Activated CD4-positive, alpha-beta T cell treated with anti-CD3 and anti-CD28 coated beads, Interleukin-2, amount 50 U/mL, for 4 hours (primary cell): ENCODE data around the gene CHMP4A.

ENCODE experiments used
- DNase-seq, 2 experiments: peaks; one replicate each; pipeline ENCODE4 v3.0.0-alpha.2; 2020

CHMP4A gene

DNA sequence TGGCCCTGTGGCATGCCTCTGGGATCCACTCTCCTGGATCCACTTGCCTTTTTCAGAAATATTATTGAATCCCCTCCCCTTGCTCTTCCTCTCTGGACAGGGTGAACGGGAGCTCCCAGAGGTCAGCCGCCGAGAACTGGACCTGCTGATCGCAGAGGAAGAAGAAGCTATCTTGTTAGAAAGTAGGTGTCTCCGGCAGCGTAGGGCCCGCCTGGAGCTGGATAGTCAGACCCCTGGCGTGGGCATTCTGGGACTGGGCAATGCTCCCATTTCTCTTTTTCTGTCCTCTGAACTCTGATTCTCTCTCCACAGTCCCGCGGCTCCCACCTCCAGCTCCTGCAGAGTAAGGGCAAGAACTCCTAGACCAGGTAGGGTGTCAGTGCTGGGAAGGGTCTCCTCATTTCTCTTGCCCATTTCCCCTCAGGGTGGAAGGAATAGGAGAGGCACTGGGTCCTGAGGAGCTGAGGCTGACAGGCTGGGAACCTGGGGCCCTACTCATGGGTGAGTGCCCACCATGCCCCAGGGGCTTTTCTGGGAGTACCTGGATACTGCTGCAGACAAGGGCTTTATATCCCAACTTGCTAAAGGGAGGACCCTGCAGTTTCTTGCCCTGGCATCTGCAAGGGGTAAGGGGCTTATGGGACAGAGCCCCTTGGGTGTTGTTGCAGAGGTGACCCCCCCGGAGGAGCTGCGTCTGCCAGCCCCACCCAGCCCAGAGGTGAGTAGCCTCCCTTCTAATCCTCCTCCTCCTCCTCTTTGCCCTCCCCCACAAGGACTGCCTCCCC is 36.1 kb downstream of the CHMP4A start:
- DNase-seq: no peak

DNA sequence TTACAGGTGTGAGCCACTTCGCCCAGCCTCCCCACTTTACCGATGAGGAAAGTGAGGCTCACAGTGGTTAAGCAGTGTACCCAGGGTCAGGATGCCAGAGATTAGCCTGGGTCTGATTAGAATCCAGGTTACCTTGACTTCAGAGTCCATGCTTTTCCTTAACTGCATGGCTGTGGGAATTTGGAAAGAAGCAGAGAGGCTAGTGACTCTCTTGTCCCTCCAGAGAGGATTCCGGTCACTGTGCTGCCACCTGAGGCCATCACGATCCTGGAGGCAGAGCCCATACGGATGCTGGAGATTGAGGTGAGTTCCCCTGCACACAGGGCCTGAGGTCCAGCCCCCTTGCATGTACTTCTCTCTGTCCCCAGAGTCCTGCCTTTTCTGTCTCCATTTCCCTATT is 36.7 kb downstream of the CHMP4A start:
- no peak for DNase-seq

DNA sequence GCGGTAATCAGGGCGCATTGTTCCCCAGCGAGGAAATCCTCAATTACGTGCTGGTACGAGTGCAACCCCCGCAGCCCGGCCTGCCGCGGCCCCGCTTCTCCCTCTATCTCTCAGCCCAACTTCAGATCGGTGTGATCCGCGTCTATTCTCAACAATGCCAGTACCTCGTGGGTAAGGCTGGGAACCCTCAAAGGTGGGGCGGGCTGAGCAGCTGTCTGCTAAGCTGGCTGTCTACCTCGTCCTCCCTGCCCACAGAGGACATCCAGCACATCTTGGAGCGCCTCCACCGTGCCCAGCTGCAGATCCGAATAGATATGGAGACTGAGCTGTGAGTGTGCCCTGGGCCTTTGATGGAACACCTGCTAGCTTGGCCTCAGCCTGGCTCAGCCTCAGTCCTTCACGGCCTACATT is 40.4 kb downstream of the CHMP4A start:
- no peak for DNase-seq

DNA sequence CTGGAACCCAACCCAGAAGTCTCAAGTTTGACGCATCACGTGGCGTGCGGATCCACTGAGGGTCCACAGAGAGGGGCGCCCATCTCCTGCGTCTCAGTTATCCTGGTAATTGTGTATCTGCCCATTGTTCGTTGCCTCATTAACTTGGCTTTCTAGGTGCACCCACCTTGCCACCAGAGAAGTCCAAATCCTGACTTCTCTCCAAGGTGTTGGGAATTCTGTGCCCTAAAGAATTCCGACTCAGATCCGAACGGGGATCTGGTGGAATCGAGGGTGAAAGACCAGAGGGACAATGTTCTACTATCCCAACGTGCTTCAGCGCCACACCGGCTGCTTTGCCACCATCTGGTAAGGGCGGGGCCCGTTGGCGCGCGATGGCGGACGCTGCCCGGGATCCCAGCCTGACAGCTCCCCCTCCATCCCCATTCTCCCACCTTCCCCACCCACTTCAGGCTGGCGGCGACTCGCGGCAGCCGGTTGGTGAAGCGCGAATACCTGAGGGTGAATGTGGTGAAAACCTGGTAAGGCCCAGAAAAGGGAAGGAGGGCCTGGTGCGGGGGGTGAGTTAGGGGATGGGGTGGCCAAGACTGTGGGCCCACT is 40.9 kb downstream of the CHMP4A start:
- DNase-seq: no peak

DNA sequence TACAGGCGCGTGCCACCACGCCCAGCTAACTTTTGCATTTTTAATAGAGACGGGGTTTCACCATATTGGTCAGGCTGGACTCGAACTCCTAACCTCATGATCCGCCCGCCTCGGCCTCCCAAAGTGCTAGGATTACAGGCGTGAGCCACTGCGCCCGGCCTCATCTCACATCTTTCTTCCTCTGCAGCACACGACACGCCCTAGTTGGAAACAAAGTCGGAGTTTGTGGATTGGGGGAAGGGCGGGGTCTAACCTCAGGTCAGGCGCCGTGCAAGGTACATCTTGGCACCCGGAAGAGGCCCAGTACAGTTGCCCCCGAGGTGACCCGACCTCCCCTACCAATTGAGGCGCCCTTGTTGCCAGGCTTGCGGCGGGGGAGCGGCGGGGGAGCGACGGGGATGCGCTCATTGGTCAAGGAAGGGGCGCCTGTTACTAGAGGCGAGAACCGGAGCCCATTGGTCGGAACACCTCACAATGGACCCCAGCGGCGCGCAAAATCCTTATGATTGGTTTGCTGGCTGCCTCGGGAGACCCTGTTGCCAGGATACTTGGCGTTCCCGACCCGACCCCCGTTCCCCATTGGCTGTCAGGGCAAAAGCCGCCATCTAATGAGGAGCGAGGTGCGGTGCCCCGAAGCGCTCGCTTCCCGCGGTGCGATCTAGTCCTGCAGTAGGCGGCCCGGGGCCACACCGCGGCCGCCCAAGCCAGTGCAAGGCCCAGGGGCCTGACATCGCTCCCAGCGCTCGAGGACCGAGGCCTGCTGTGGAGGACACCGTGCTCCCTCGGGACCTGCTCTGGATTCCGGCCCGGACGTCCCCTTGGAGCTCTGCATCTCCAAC is 41.6 kb downstream of the CHMP4A start, which contains the start of gene REC8:
TSS of gene REC8 (plus strand) at position 659 of the 839 bp plus-strand sequence. CDS start 473 bp downstream, outside the sequence.
- peak; percentile 44 for DNase-seq

DNA sequence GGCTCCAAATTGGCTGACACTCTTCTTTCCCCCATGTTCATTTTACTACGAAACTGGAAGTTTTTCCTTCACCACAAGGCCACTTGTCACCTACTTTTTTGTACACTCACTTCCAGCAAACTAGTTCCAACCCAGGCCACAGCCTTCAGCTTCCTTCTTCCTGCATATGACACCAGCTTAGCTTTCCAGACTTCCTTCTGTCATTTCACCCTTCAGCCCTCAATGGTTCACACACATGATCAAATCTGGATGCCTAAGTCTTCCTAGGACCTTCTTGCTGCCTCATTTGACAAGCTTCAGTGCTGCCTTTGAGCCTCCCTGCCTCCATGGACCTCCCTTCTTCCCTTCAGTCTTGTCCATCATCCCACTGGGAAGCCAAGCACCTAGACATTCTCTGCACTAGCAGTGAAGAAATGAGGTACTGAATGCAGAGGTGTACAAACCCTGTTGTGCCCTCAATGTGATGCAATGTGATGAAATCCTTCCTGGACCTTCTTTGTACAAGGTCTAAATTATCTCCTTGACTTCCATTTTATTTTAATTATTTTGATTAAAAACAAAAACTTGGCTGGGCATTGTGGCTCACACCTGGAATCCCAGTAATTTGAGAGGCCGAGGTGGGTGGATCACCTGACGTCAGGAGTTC is 45.7 kb downstream of the CHMP4A start:
- DNase-seq: no peak

DNA sequence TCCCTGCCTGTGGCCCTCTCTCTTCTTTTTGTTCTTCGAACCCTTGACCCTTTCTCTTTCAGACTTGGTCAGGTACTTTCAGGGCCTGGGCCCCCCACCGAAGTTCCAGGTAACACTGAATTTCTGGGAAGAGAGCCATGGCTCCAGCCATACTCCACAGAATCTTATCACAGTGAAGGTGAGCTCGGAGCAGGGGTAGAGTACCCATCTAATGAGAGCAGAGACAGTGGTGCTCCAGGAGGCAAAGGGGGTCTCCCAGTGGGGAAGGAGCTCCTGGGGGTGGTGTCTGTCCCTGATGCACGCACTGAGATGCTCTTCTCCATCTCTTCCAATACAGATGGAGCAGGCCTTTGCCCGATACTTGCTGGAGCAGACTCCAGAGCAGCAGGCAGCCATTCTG is 47.5 kb downstream of the CHMP4A start:
- DNase-seq: no peak

DNA sequence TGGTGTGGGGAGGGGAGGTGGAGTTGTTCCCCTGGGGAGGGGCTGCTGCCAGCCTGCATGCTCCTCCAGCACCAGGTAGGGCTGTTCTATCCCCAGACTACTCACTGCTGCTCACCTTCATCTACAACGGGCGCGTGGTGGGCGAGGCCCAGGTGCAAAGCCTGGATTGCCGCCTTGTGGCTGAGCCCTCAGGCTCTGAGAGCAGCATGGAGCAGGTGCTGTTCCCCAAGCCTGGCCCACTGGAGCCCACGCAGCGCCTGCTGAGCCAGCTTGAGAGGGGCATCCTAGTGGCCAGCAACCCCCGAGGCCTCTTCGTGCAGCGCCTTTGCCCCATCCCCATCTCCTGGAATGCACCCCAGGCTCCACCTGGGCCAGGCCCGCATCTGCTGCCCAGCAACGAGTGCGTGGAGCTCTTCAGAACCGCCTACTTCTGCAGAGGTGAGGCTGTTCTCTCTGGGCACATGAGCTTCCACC is 48.7 kb downstream of the CHMP4A start:
- DNase-seq: no peak

DNA sequence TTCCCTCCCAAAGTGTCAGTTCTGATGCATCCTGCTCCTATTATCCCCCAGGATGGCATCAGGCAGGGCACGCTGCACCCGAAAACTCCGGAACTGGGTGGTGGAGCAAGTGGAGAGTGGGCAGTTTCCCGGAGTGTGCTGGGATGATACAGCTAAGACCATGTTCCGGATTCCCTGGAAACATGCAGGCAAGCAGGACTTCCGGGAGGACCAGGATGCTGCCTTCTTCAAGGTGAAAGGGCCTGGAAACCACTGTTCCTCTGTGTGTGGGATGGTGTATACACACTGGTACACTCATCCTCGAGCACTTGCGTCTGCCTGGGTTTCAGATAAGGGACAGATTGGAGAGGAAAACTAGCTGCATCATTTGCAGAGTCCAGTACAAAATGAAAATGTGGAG is 51.2 kb downstream of the CHMP4A start:
- no peak for DNase-seq

DNA sequence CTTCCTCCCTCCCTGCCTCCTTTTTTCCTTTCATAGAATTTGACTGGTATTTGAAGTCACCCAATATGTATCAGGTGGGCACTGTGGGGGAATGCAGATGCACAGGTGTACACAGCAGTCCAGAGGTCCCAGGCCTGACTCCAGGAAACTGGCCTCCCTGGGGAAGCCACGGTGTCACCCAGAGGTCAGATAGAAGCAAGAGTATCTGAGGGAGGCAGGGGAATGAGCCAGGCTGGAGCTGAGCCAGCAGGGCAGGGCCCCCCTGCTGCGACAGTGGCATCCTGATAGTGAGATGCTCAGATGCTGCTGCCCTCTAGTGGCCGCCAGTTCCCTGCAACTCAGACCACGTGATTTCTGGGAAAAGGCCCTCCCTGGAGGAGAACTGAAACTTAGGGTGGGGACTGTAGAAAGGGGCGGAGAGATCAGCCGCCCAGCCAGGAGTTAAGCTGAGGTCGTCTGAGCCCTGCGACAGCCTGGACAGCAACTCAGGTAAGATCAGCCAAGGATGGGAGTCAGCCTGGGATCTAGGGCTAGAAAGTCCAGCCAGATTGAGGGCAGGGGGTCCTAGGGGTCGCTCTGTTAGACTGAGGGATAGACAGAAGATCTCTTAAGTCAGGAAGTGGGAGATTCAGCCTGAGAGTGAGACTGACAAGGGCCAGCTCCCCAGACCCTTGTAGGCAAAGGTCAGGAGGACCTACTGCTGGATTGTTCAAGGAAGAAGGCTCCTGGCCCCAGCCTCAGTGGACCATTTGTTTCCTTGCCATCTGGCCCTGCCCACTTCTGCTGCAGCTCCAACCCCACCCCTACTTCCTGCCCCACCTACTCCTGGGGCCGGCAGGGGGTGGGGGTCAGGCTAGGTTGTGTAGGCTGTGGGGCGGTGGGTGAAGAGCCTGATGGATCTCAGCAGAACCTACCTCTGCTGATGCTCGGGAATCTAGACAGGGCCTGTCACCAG is 52.2 kb downstream of the CHMP4A start, which contains the start of gene IRF9:
TSS of gene IRF9 (plus strand) at position 416 of the 955 bp plus-strand sequence. CDS start 880 bp downstream, outside the sequence.
- DNase-seq: peak; percentile 97 to 99

DNA sequence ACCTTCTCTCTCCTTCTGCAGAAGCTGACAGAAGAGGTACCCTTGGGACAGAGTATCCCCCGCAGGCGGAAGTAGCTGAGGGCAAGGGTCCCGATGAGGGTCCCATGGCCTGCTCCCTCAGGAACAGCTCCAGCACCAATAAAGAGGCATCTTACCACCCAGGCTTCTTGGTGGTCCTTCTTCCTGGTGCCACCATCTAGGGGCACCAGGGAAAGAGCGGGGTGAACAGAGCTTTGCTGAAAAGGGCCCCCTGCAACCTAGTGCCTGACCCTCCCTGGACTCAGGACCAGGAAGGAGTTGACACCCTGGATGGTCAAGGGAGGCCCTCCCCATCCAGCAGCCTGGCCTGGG is 52.8 kb downstream of the CHMP4A start:
- no peak for DNase-seq

DNA sequence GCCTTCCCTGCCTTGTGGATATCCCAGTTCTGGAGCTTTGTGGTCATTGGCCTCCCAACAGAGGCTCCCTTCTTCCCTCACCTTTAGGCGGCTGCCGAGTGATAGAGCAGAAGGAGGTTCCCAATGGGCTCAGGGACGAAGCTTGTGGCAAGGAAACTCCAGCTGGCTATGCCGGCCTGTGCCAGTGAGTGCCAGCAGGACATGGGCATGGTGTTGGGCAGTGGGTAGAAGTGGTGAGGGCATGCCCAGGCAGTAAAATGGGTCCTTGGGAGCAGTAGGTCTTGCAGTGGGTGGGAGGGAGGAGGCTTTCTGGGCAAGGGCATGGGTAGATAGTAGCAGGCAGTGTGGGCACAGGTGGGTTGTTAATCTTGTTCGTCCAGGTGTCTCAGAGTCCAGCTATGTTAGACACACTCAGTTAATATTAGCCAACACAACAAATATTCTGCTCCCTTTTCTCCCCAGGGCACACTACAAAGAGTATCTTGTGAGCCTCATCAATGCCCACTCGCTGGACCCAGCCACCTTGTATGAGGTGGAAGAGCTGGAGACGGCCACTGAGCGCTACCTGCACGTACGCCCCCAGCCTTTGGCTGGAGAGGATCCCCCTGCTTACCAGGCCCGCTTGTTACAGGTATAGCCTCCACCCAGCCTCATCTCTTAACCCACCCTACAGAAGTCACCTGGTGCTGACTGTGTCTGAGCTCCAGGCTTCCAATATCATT is 53.4 kb downstream of the CHMP4A start:
- DNase-seq: no peak
